IMR-90 (cell line): ENCODE results near the gene ITPRID1. TPM values are rescaled to one million over a fixed set of nuclear protein-coding genes. Genes with fewer than 3 reads are reported as not detected.

ENCODE experiments used
- ATAC-seq: fragments of 200-7000 bp; cut with Tn5 transposase; 2 replicates; pipeline ENCODE4 v1.9.1; 2020; ENCODE audit warnings: low read depth, mild to moderate bottlenecking, moderate library complexity
- BruUV-seq: library from RNA; stranded (reverse); fragments of 400-500 nt; replicated peaks from 2 replicates; lab custom pipeline; 2021; lab: Mats Ljungman, UMichigan
- CTCF ChIA-PET: fragments of 300-600 bp; formaldehyde crosslinking; extraction: SDS; loops from one replicate; lab custom pipeline; 2021; ENCODE audit warnings: antibody characterized with exemption; lab: Yijun Ruan, JAX
- POLR2A ChIA-PET: fragments of 300-600 bp; sonication (Branson Sonifier 250); formaldehyde crosslinking; loops from one replicate; lab custom pipeline; 2022; ENCODE audit warnings: antibody characterized with exemption; ENCODE audit not compliant: unreplicated experiment; lab: Charles Lee
- DNase-seq: peaks from one replicate; pipeline ENCODE4 v3.0.0; 2013
- H2AFZ ChIP-seq: replicated peaks from 2 replicates; pipeline ENCODE3; 2013; ENCODE audit warnings: low read length, mild to moderate bottlenecking; ENCODE audit not compliant: poor library complexity
- H2AK5ac ChIP-seq: 2 replicates; pipeline ENCODE4 v1.6.1; 2013; ENCODE audit warnings: low read depth, low read length, inconsistent platforms
- H2AK9ac ChIP-seq: replicated peaks from 2 replicates; pipeline ENCODE3; 2013; ENCODE audit warnings: mild to moderate bottlenecking, low read depth, low read length, moderate library complexity; ENCODE audit not compliant: poor library complexity
- H2BK120ac ChIP-seq: 2 replicates; pipeline ENCODE4 v1.6.1; 2013; ENCODE audit warnings: low read depth, low read length, inconsistent platforms
- H2BK15ac ChIP-seq: 3 replicates; pipeline ENCODE4 v1.6.1; 2013; ENCODE audit warnings: low read depth, low read length, inconsistent platforms
- H2BK20ac ChIP-seq: 2 replicates; pipeline ENCODE4 v1.6.1; 2013; ENCODE audit warnings: low read depth, mild to moderate bottlenecking, inconsistent platforms, low read length, moderate library complexity
- H2BK5ac ChIP-seq: 2 replicates; pipeline ENCODE4 v1.6.1; 2013; ENCODE audit warnings: mild to moderate bottlenecking, low read depth, low read length, inconsistent platforms; ENCODE audit not compliant: poor library complexity, severe bottlenecking
- H3K14ac ChIP-seq: replicated peaks from 2 replicates; pipeline ENCODE4 v1.6.1; 2013; ENCODE audit warnings: low read depth, low read length, inconsistent platforms
- H3K18ac ChIP-seq: 2 replicates; pipeline ENCODE4 v1.6.1; 2013; ENCODE audit warnings: low read depth, low read length, control low read depth
- H3K23ac ChIP-seq: 2 replicates; pipeline ENCODE4 v1.6.1; 2013; ENCODE audit warnings: low read depth, low read length, inconsistent platforms
- H3K27ac ChIP-seq: 2 replicates; pipeline ENCODE4 v1.5.1; 2013; ENCODE audit warnings: mild to moderate bottlenecking, control low read depth, low read length; ENCODE audit not compliant: insufficient read depth
- H3K27me3 ChIP-seq: 2 replicates; pipeline ENCODE4 v1.6.1; 2013; ENCODE audit warnings: low read length; ENCODE audit not compliant: control insufficient read depth, insufficient read depth
- H3K36me3 ChIP-seq: 2 replicates; pipeline ENCODE4 v1.6.1; 2013; ENCODE audit warnings: low read length, mixed read lengths; ENCODE audit not compliant: control insufficient read depth, insufficient read depth
- H3K4ac ChIP-seq: 2 replicates; pipeline ENCODE4 v1.6.1; 2013; ENCODE audit warnings: low read depth, low read length, inconsistent platforms
- H3K4me1 ChIP-seq: 2 replicates; pipeline ENCODE4 v1.6.1; 2013; ENCODE audit warnings: low read length, mixed read lengths; ENCODE audit not compliant: control insufficient read depth, insufficient read depth
- H3K4me2 ChIP-seq: 2 replicates; pipeline ENCODE4 v1.6.1; 2013; ENCODE audit warnings: low read depth, mild to moderate bottlenecking, control low read depth, low read length, moderate library complexity
- H3K4me3 ChIP-seq: 2 replicates; pipeline ENCODE4 v1.5.1; 2013; ENCODE audit warnings: low read depth, mild to moderate bottlenecking, control low read depth, low read length, moderate library complexity; ENCODE audit not compliant: insufficient read depth
- H3K56ac ChIP-seq: 2 replicates; pipeline ENCODE4 v1.6.1; 2013; ENCODE audit warnings: low read length, inconsistent platforms; ENCODE audit not compliant: insufficient read depth; ENCODE audit errors: extremely low read depth
- H3K79me1 ChIP-seq, 2 experiments: 2 replicates each; pipeline ENCODE4 v1.6.1; 2013; ENCODE audit warnings: low read length in 2 of 2, inconsistent platforms in 1 of 2, low read depth in 1 of 2
- H3K9ac ChIP-seq: 2 replicates; pipeline ENCODE4 v1.6.1; 2013; ENCODE audit warnings: low read depth, low read length, control low read depth
- H3K9me1 ChIP-seq: 2 replicates; pipeline ENCODE4 v1.6.1; 2013; ENCODE audit warnings: low read length, inconsistent platforms; ENCODE audit not compliant: insufficient read depth
- H3K9me3 ChIP-seq: 2 replicates; pipeline ENCODE4 v1.6.1; 2013; ENCODE audit warnings: low read length; ENCODE audit not compliant: control insufficient read depth, insufficient read depth
- H4K20me1 ChIP-seq: 2 replicates; pipeline ENCODE4 v1.6.1; 2013; ENCODE audit warnings: low read length, inconsistent platforms; ENCODE audit not compliant: insufficient read depth
- H4K5ac ChIP-seq: 2 replicates; pipeline ENCODE4 v1.6.1; 2013; ENCODE audit warnings: mild to moderate bottlenecking, low read depth, low read length, control low read depth
- H4K8ac ChIP-seq, 2 experiments: 2 replicates each; pipeline ENCODE4 v1.6.1; 2013; ENCODE audit warnings: low read depth in 2 of 2, low read length in 2 of 2, control low read depth in 1 of 2, inconsistent platforms in 1 of 2
- H4K91ac ChIP-seq: 2 replicates; pipeline ENCODE4 v1.6.1; 2013; ENCODE audit warnings: low read depth, low read length, inconsistent platforms; ENCODE audit not compliant: insufficient read depth
- BHLHE40 ChIP-seq: fragments of 150-350 bp; IDR thresholded peaks from 2 replicates; pipeline ENCODE4 v1.6.1; 2016; ENCODE audit warnings: mild to moderate bottlenecking, low read depth, low read length
- CEBPB ChIP-seq: IDR thresholded peaks from 2 replicates; pipeline ENCODE4 v1.6.1; 2012; ENCODE audit warnings: low read depth, low read length, improper control_type of control experiment
- CHD1 ChIP-seq: IDR thresholded peaks from 2 replicates; pipeline ENCODE4 v1.6.1; 2012; ENCODE audit warnings: low read depth, low read length, improper control_type of control experiment
- CTCF ChIP-seq: conservative IDR thresholded peaks from 2 replicates; pipeline ENCODE4 v1.5.1; 2012; ENCODE audit warnings: mild to moderate bottlenecking, low read depth, low read length, improper control_type of control experiment
- ELK1 ChIP-seq: fragments of 150-350 bp; IDR thresholded peaks from 2 replicates; pipeline ENCODE4 v1.6.1; 2016; ENCODE audit warnings: low read depth, mild to moderate bottlenecking, low read length, moderate library complexity, borderline replicate concordance
- FOS ChIP-seq: fragments of 150-350 bp; IDR thresholded peaks from 2 replicates; pipeline ENCODE4 v1.6.1; 2016; ENCODE audit warnings: low read depth, low read length
- MAFK ChIP-seq: IDR thresholded peaks from 2 replicates; pipeline ENCODE4 v1.6.1; 2012; ENCODE audit warnings: low read depth, low read length, improper control_type of control experiment
- MAZ ChIP-seq: IDR thresholded peaks from 2 replicates; pipeline ENCODE4 v1.6.1; 2012; ENCODE audit warnings: low read depth, mild to moderate bottlenecking, low read length, improper control_type of control experiment, moderate library complexity, borderline replicate concordance
- MXI1 ChIP-seq: IDR thresholded peaks from 2 replicates; pipeline ENCODE4 v1.6.1; 2012; ENCODE audit warnings: low read depth, mild to moderate bottlenecking, low read length, moderate library complexity, borderline replicate concordance
- NFE2L2 ChIP-seq: fragments of 150-350 bp; IDR thresholded peaks from 2 replicates; pipeline ENCODE4 v1.6.1; 2016; ENCODE audit warnings: low read depth, mild to moderate bottlenecking, low read length
- POLR2A ChIP-seq: IDR thresholded peaks from 2 replicates; pipeline ENCODE4 v1.6.1; 2012; ENCODE audit warnings: mild to moderate bottlenecking, low read depth, low read length
- RAD21 ChIP-seq: IDR thresholded peaks from 2 replicates; pipeline ENCODE4 v1.6.1; 2012; ENCODE audit warnings: low read length, improper control_type of control experiment
- RCOR1 ChIP-seq: IDR thresholded peaks from 2 replicates; pipeline ENCODE4 v1.6.1; 2012; ENCODE audit warnings: mild to moderate bottlenecking, low read length, improper control_type of control experiment; ENCODE audit not compliant: insufficient replicate concordance
- RFX5 ChIP-seq: IDR thresholded peaks from 2 replicates; pipeline ENCODE4 v1.8.0; 2012; ENCODE audit warnings: low read depth, mild to moderate bottlenecking, low read length, moderate library complexity
- SMC3 ChIP-seq: fragments of 150-350 bp; IDR thresholded peaks from 2 replicates; pipeline ENCODE4 v1.6.1; 2016; ENCODE audit warnings: low read depth, mild to moderate bottlenecking, antibody characterized with exemption, low read length, moderate library complexity
- USF2 ChIP-seq: fragments of 150-350 bp; IDR thresholded peaks from 2 replicates; pipeline ENCODE4 v1.6.1; 2017; ENCODE audit warnings: mild to moderate bottlenecking, antibody characterized with exemption, low read length, low read depth
- WGBS, 2 experiments: methylation state at CpG; one replicate each; pipeline versions ENCODE4 v1.1.5 to v1.1.7; 2013; ENCODE audit warnings: missing lambda C conversion rate in 2 of 2; ENCODE audit not compliant: insufficient read length in 1 of 2; ENCODE audit errors: extremely low coverage in 2 of 2; 5-methylcytosine and 5-hydroxymethylcytosine counted together
- dilution Hi-C: fragments of 300-500 bp; cut with HindIII; formaldehyde crosslinking; loops from one replicate; pipeline ENCODE4 v1.14.3; 2018; ENCODE audit warnings: low sequenced_read_pairs; ENCODE audit not compliant: unreplicated experiment
- in situ Hi-C: fragments of 300-500 bp; cut with MboI; formaldehyde crosslinking; loops from 3 replicates; pipeline ENCODE4 v1.14.3; 2019; ENCODE audit warnings: low sequenced_read_pairs, inconsistent platforms, mixed read lengths
- intact Hi-C: fragments of 100-400 bp; cut with micrococcal nuclease; formaldehyde crosslinking; loops from 2 replicates; pipeline ENCODE4 v1.10.0; 2022
- polyA plus RNA-seq, 3 experiments: library from polyadenylated mRNA; depleted of rRNA; stranded (reverse); fragments of >200 nt; gene quantifications; 2 replicates each; pipeline ENCODE4 v1.2.3, GENCODE V29; 2012; ENCODE audit warnings: low replicate concordance in 1 of 3
- total RNA-seq: library from RNA; depleted of rRNA; stranded (reverse); fragments of >200 nt; gene quantifications from 2 replicates; pipeline ENCODE4 v1.2.3, GENCODE V29; 2012

ITPRID1 gene
- total and polyA plus RNA-seq, 2 of the 4 experiments (the other 2 are of a cell fraction) = not detected

- no peak for TF ChIP-seq NFE2L2
- no peak for TF ChIP-seq CEBPB
- TF ChIP-seq USF2 = no peak
- no peak for TF ChIP-seq RFX5
- no peak for TF ChIP-seq CHD1
- TF ChIP-seq FOS = no peak
- no peak for TF ChIP-seq RAD21
- no peak for TF ChIP-seq SMC3
- TF ChIP-seq POLR2A = no peak
- TF ChIP-seq MAZ = no peak
- no peak for TF ChIP-seq BHLHE40
- TF ChIP-seq RCOR1 = no peak
- TF ChIP-seq ELK1 = no peak
- no peak for TF ChIP-seq CTCF
- no peak for TF ChIP-seq MAFK
- no peak for TF ChIP-seq MXI1
- CTCF ChIA-PET = no interaction called here
- no peak within 1 kb of the TSS for H3K14ac ChIP-seq
- ATAC-seq = no peak
- BruUV-seq = no TSS peak
- H3K36me3 ChIP-seq = no peaks in the 10 kb centered on the region
- no peak within 1 kb of the TSS for H3K56ac ChIP-seq
- H2AK5ac ChIP-seq = no peak within 1 kb of the TSS
- H2BK5ac ChIP-seq = no peak within 1 kb of the TSS
- no peaks in the 10 kb centered on the region for H3K4me1 ChIP-seq
- H4K91ac ChIP-seq = no peak within 1 kb of the TSS
- H3K9me1 ChIP-seq = no peaks in the 10 kb centered on the region
- no CpG with 5 or more reads among the region's 14 CpGs for WGBS, 2 experiments
- DNase-seq = no peak
- no peak within 1 kb of the TSS for H4K8ac ChIP-seq
- no peak within 1 kb of the TSS for H3K4ac ChIP-seq
- no peak within 1 kb of the TSS for H3K9ac ChIP-seq
- H2BK20ac ChIP-seq = no peak within 1 kb of the TSS
- no peaks in the 10 kb centered on the region for H4K20me1 ChIP-seq
- no peak within 1 kb of the TSS for H4K5ac ChIP-seq
- intact Hi-C loops (no loop called here), dilution Hi-C loops (no loop called here), in situ Hi-C loops (no loop called here)
- no peak within 1 kb of the TSS for H3K18ac ChIP-seq
- H3K4me3 ChIP-seq = no peak within 1 kb of the TSS
- H3K79me1 ChIP-seq = no peaks in the 10 kb centered on the region
- H2AFZ ChIP-seq = no peak within 1 kb of the TSS
- no peak within 1 kb of the TSS for H2BK120ac ChIP-seq
- no peak within 1 kb of the TSS for H2AK9ac ChIP-seq
- no peak within 1 kb of the TSS for H2BK15ac ChIP-seq
- no peak within 1 kb of the TSS for H3K4me2 ChIP-seq
- no peak within 1 kb of the TSS for H3K23ac ChIP-seq
- POLR2A ChIA-PET = no interaction called here
- H3K27ac ChIP-seq = no peak within 1 kb of the TSS
- no peaks in the 10 kb centered on the region; the same call in 1 of the 2 replicates for H3K27me3 ChIP-seq
- H3K9me3 ChIP-seq = no peaks in the 10 kb centered on the region
Measured at GRCh38 chr7:31687024-31687748, 173.3 kb downstream of the ITPRID1 start, which contains the start of gene PPP1R17. Gene PPP1R17 (plus strand): TSS chr7:31687215. CDS start chr7:31692442, 5,227 bp downstream.
